ENCODE results near the gene MTCH1.

Gene MTCH1

GRCh38 chr6:36961441-36962435 is 24.3 kb downstream of the MTCH1 start:
- no peak for DNase-seq
- no peak for TF ChIP-seq CTCF (IDR thresholded peaks at IDR 0.05; ENCODE audit: low read depth, low read length)
- Histone ChIP-seq H3K36me3 (peaks cover 4% of the 10 kb centered on the region; the same call in 1 of the 2 replicates), H3K4me3 (ENCODE audit: low read depth, low read length) (no peak overlapping the region), H3K4me1 (peaks cover 5% of the 10 kb centered on the region; the same call in 1 of the 2 replicates), H3K9me3 (no peaks in the 10 kb centered on the region), H3K27me3 (no peaks in the 10 kb centered on the region)

GRCh38 chr6:36959555-36960250 is 26.3 kb downstream of the MTCH1 start:
- Histone ChIP-seq H3K36me3 (no peaks in the 10 kb centered on the region), H3K4me3 (ENCODE audit: low read depth, low read length) (no peak overlapping the region), H3K27me3 (no peaks in the 10 kb centered on the region), H3K4me1 (peaks cover 5% of the 10 kb centered on the region; the same call in 1 of the 2 replicates), H3K9me3 (no peaks in the 10 kb centered on the region)
- TF ChIP-seq CTCF (IDR thresholded peaks at IDR 0.05; ENCODE audit: low read depth, low read length), result no peak
- DNase-seq, result no peak

- Histone ChIP-seq H3K4me1 (peaks cover 5% of the 10 kb centered on the region; the same call in 1 of the 2 replicates), H3K27me3 (no peaks in the 10 kb centered on the region), H3K4me3 (ENCODE audit: low read depth, low read length) (no peak overlapping the region), H3K9me3 (no peaks in the 10 kb centered on the region), H3K36me3 (no peaks in the 10 kb centered on the region)
- DNase-seq, result no peak
- no peak for TF ChIP-seq CTCF (IDR thresholded peaks at IDR 0.05; ENCODE audit: low read depth, low read length)
Observed at GRCh38 chr6:36958775-36959554, 27.0 kb downstream of the MTCH1 start.

GRCh38 chr6:36957773-36958271 is 28.2 kb downstream of the MTCH1 start:
- no peaks in the 10 kb centered on the region for H3K36me3 ChIP-seq
- no peak for DNase-seq
- H3K4me1 ChIP-seq, result peaks cover 5% of the 10 kb centered on the region; the same call in 1 of the 2 replicates
- no peaks in the 10 kb centered on the region for H3K9me3 ChIP-seq
- no peak overlapping the region for H3K4me3 ChIP-seq (ENCODE audit: low read depth, low read length)
- H3K27me3 ChIP-seq, result no peaks in the 10 kb centered on the region
- no peak for TF ChIP-seq CTCF (IDR thresholded peaks at IDR 0.05; ENCODE audit: low read depth, low read length)

GRCh38 chr6:36956446-36956820 is 29.6 kb downstream of the MTCH1 start:
- no peaks in the 10 kb centered on the region for H3K36me3 ChIP-seq
- H3K4me1 ChIP-seq, result peaks cover 5% of the 10 kb centered on the region; the same call in 1 of the 2 replicates
- H3K4me3 ChIP-seq (ENCODE audit: low read depth, low read length), result no peak overlapping the region
- H3K27me3 ChIP-seq, result no peaks in the 10 kb centered on the region
- H3K9me3 ChIP-seq, result no peaks in the 10 kb centered on the region
- no peak for DNase-seq
- no peak for TF ChIP-seq CTCF (IDR thresholded peaks at IDR 0.05; ENCODE audit: low read depth, low read length)

All from BE2C (cell line).